ENCODE measurements around the gene PRM1. TPM values are rescaled to one million over a fixed set of nuclear protein-coding genes. Genes with fewer than 3 reads are reported as not detected.

Gene PRM1
- total and polyA plus RNA-seq, 2 of the 13 experiments (the other 11 are each of a cell fraction or from before 2014, with no cell fraction given): not detected

GRCh38 chr16:11296706-11297491, 15.8 kb upstream of the PRM1 start (continued):
- peak; percentile 49; the same call in 1 of the 2 replicates for TF ChIP-seq POGZ (CRISPR knock-in tag; IDR thresholded peaks at IDR 0.05)
- no peak for TF ChIP-seq FOXP1 (IDR thresholded peaks at IDR 0.05)
- peak; percentile 69 for TF ChIP-seq FOXP1 (CRISPR knock-in tag; IDR thresholded peaks at IDR 0.05)
- no peak for TF ChIP-seq TCF12 (IDR thresholded peaks at IDR 0.05)
- TF ChIP-seq TCF12 (CRISPR knock-in tag; IDR thresholded peaks at IDR 0.05): peak; percentile 18; the same call in 1 of the 2 replicates
- TF ChIP-seq FOXC1 (CRISPR knock-in tag; IDR thresholded peaks at IDR 0.05; ENCODE audit: borderline replicate concordance): no peak
- peak; percentile 80; the same call in 1 of the 2 replicates for TF ChIP-seq PHF21A (CRISPR knock-in tag; IDR thresholded peaks at IDR 0.05)
- no peak for TF ChIP-seq ZMAT5 (CRISPR knock-in tag; IDR thresholded peaks at IDR 0.05; ENCODE audit: borderline replicate concordance, low read depth)
- no peak for TF ChIP-seq SMAD9 (CRISPR knock-in tag; IDR thresholded peaks at IDR 0.05)
- no peak; the same call in 1 of the 2 replicates for TF ChIP-seq MLXIP (CRISPR knock-in tag; IDR thresholded peaks at IDR 0.05; ENCODE audit: borderline replicate concordance)
- no peak for TF ChIP-seq MTA3 (CRISPR knock-in tag; IDR thresholded peaks at IDR 0.05)
- TF ChIP-seq NFIC (IDR thresholded peaks at IDR 0.05; ENCODE audit: low read length): peak; percentile 57; the same call in 1 of the 2 replicates
- no peak for TF ChIP-seq ZBTB38 (CRISPR knock-in tag; IDR thresholded peaks at IDR 0.05)
- TF ChIP-seq ZNF556 (CRISPR knock-in tag; IDR thresholded peaks at IDR 0.05; ENCODE audit: borderline replicate concordance): peak; percentile 77
- TF ChIP-seq RXRB (CRISPR knock-in tag; IDR thresholded peaks at IDR 0.05; ENCODE audit: borderline replicate concordance): peak; percentile 58; the same call in 1 of the 2 replicates
- TF ChIP-seq ZNF513 (CRISPR knock-in tag; conservative IDR thresholded peaks at IDR 0.05): no peak
- TF ChIP-seq GLMP (CRISPR knock-in tag; IDR thresholded peaks at IDR 0.05; ENCODE audit: borderline replicate concordance): no peak
- TF ChIP-seq POLR2A (IDR thresholded peaks at IDR 0.05; ENCODE audit: insufficient read depth in 1 of 2, low read depth in 2 of 2, low read length in 2 of 2): peak; percentile 46 to 71; a peak in 3 of 4 replicates
- peak; percentile 53; the same call in 1 of the 2 replicates for TF ChIP-seq PAX8 (CRISPR knock-in tag; IDR thresholded peaks at IDR 0.05; ENCODE audit: borderline replicate concordance)
- peak; percentile 81; the same call in 1 of the 2 replicates for TF ChIP-seq ZNF678 (CRISPR knock-in tag; IDR thresholded peaks at IDR 0.05)
- 0 out of 2 replicates have a peak, but pooled peaks have one; percentile 95 for TF ChIP-seq FOXO4 (CRISPR knock-in tag; conservative IDR thresholded peaks at IDR 0.05)
- TF ChIP-seq ZNF792 (CRISPR knock-in tag; IDR thresholded peaks at IDR 0.05): peak; percentile 42
